Skin of body (tissue), 2 donors: ENCODE measurements around the gene IPCEF1. TPM values are rescaled to one million over a fixed set of nuclear protein-coding genes. Genes with fewer than 3 reads are reported as not detected.
"Not testable (repeated sequence)": the region's sequence is repeated elsewhere in the genome, so short reads cannot be mapped to it uniquely, and the experiment has no call there.

Experiments used
- DNase-seq: peaks from one replicate; lab custom pipeline; 2025; lab: John Stamatoyannopoulos, UW
- total RNA-seq: library from RNA; depleted of rRNA; stranded (reverse); fragments of >200 nt; gene quantifications from one replicate; pipeline ENCODE4 v1.2.3, GENCODE V29; 2014

IPCEF1 gene
- total RNA-seq, 1 donor from 2014 or later: 2.5 TPM

DNA sequence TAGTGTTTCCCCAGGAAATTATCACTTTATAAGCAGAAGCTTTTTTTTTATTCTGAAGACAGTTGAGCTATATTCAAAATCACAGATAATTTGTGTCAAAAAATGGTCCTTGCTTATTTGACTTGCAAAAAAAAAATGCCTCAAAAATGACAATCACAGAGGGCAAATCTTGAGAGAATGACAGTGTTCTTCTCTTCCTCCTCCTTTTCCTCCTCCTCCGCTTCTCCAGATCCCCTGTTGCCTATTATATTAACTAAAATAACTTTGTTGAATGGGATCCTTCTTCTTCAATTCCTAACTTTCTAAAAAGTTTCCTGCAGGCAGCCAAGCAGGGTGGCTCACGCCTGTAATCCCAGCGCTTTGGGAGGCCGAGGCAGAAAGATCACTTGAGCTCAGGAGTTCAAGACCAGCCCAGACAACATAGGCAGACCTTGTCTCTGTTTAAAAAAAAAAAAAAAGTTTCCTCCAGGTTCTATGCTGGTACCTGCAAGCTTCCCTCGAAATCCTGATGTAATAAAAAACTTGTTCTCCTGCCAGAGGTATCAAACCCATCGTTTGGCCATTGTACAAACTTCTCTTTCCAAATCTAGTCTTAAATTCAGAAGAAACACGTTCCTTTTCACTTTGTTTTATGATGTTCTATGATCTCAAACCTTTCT, 128.6 kb downstream of the IPCEF1 start:
- DNase-seq: no peak

DNA sequence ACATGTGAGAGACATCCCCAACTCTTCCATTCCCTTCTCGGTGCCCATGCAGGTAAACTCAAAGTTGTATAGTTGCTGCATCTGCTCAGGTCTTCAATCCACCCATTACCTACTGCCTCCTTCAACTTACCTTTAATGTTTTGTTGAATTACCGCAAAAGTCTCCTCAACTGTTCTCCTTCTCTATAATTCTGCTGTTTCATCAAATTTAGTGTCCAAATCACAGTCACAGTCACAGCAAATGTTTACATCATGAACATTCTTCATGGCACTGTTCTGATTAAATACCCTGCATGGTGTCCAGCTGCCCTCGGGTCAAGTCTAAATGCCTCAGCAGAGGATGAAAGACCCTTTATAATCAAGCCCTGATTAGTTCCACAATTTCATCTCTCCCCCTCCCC, 130.1 kb downstream of the IPCEF1 start:
- no peak for DNase-seq

DNA sequence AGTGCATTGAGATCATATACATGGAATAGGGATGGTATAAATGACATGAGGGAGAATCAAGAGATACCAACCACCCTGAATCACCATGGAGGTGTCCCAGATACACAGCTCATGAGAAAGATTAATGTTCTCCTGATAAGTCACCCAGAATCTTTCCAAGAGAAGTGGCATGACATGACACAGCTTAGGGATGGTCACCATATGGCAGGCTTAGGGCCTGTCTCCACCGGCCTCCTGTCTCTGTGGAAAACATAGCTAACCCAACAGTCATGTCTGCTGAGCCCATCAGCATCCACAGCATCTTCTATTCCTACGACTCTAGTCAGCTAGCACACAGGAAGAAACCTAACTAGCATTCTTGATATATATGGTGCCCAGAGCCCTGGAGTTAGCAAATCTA, 133.3 kb downstream of the IPCEF1 start:
- no peak for DNase-seq

DNA sequence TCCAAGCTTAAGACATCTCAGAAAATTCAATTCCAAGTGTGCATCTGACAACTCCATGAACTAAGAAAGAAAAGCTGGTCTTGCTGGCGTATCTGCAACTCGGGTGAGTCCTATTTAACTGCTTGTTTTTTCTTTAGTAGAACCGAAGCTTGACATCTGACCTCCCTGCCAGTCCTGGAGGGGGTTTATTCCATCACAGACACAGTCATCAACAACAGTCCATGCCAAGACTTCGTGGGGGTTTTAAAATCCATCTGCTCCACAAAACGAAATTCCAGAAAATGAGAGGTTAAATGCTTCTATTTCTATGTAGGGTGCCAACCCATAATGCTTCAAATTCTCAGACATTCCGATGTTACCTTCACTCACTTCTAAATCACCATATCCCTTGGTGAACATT, 133.9 kb downstream of the IPCEF1 start:
- DNase-seq: no peak

DNA sequence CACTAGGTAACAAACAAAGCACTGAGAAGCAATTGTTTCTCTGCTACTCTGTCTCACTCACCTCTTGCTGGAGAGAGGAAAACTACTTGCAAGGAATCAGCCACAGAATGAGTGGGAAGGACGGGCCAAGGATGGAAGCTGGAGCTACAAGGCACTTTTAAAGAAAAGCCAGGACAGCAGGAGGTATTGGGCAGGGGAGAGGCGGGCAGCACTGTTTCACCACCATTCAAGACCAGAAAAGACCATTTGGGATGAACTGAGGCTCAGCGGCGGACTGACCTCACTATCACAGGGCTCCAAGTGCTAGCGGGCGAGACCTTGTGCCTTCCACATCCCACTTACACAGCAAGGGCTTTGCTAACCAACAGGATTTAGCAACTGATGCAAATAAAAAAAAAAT, 137.4 kb downstream of the IPCEF1 start:
- no peak for DNase-seq

DNA sequence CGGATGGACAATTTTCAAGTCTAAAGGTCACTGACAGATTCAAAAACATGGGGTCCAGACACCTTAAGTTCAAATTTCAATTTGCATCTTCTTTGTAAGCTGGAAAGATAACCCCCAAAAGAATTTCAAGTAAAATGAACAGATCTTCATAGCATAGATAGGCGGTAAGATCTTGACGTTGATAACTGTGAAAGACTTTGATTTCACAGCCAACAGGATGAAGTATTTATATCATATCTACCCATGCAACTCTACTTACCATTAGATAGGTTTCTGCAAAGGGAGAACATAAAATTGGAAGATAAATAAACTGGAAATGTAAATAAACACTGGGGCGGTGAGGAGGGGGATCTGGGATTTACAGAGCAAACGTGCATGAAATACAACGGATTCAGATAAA, 137.8 kb downstream of the IPCEF1 start:
- DNase-seq: no peak

DNA sequence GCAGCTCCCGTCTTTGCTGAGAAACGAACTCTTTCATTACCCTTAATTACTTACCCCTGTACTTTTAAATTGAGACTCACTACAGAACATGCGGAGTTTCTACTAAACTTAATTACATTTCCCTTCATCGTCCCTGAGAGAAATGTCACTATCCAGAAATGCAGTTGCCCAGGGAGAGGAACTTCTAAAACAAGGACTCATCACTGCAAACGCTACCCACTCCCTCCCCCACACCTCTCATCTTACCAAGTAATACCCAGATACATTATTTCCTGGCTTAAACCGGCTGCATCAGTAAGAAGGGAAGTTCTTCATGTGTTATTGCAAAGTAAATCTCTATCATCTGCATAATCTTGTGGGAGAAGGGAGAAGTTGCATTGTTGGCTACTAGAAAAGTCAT, 138.3 kb downstream of the IPCEF1 start:
- DNase-seq: no peak

DNA sequence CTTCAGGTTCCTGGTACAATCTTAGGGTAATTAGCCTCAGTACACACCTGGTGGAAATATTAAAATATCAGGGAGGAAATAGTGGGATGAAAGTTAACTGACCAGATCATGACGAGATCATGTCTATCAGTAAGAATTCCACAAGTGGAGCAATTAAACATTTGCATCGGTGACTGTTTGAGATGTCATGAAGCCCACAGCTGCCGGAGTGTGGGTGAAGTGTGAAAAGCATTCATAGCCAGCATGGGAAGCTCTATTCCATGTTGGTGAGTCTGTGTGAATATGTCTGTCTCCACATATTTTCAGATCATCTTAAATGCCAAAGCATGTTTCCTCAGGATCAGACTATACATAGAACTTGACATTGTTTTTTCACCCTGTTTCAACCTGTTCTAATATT, 142.8 kb downstream of the IPCEF1 start:
- no peak for DNase-seq

DNA sequence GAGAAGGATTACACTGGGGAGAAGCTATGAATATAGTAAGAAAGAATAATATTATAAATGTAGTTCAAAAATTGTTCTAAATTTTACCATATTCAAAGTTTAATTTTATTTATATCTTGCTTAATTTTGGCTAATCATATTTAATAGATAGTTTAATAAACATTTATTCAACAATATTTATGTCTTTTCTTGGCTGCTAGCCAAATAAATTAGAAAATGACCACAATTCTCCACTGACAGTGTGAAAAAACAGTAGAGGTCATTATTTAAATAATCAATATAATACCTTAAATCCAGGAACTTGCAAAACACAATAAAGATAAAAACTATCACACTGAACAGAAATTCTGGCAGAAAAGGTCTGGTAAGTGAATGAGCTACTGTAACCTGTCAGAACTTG, 145.9 kb downstream of the IPCEF1 start:
- DNase-seq: no peak

DNA sequence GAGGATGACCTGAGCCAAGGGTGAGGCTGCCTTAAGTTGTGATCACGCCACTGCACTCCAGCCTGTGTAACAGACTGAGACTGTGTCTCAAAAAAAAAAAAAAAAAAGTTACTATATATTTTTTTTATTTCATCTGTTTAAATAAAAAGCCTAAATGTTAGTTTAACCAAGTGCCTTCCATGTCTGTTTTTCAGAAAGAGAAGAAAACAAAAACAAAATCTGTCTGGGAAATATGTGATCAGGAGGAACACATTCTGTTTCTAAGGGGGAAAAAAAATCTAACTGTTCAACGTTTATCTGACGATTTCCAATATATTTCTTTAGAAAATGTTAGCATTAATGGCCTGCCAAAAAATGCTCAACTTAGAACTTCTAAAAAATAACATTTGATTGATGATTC, 147.0 kb downstream of the IPCEF1 start:
- no peak for DNase-seq

DNA sequence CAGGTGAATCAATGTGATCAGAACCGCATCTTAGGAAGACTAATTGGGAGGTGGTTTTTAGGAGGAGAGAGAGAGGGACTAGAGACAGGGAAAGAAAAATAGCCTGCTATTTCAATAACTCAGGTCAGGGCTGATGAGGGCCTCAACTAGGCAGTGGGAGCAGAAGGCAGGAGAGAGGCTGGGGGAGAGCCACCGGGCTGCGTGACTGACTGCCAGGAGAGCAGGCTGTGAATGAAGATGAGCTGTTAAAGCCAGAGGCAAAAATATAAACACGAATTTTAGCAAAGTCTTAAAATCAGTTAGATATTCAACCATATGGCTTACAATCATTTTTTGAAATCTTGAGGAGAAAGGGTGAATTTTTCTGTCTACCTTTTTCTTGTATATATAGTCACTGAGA, 149.6 kb downstream of the IPCEF1 start:
- DNase-seq: no peak

DNA sequence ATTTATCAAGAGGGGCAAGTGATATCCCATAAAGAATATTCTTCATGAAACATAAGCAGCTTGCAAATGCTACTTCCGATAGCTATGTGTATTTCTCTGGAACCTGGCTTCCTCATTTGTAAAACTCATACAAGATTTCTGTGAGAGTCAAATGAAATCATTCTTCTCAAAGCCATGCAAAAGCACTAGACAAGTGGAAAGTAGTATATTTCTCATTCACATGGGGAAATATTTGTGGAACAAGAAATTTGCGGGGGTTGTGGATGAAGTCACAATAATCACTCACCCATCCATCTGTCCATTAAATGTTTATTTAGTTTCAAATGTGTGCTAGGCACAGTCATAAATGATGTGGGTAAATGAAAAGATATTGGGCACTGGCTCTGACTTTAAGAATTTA, 150.5 kb downstream of the IPCEF1 start:
- no peak for DNase-seq

DNA sequence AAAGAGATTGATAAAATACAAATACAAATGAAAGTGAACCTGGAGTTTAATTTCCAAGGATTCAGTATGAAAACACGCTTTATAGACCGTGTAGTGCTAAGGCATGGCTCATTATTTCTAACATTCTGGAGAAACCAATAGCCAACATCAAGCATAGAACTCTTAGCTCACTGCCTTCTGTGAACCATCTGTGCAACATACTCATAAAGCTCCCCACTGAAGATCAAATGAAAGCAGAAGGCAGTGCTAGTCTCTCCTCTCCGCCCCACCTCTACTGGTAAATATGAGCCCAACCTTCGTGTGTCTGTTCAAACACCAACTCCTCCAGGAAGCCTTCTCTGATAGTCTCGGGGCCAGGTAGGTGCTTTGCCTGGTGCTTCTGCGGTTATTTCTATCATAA, 153.6 kb downstream of the IPCEF1 start:
- no peak for DNase-seq

DNA sequence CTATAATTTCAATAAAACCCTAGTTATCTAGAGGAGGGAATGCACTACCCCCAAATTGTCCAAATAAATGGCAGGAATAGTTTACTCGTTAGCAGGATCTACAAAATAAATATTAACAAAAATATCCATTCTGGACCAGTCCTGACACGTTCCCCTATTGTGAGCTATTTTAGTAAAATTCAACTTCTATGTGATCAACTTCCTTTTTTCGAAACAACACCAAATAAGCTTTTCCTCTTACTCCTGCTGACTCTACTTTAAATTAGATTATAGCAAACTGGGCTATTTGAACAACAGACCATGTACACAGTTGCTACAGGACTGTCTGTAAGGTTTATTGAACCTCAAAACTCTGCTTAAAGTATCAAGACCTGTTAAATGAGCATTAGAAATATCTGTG, 154.3 kb downstream of the IPCEF1 start:
- no peak for DNase-seq

DNA sequence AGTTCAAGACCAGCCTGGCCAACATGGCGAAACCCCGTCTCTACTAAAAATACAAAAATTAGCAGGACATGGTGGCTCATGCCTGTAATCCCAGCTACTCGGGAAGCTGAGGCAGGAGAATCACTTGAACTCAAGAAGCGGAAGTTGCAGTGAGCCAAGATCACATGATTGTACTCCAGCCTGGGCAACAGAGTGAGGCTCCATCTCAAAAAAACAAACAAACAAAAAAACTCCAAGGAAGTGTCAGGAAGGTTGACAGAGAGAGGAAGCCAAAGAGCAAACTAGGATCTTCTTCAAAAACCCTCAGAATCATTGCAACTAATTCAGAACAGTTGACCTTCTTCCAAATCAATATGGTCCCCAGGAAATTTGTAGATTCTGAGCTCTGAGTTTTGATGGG, 154.9 kb downstream of the IPCEF1 start:
- not testable (repeated sequence) for DNase-seq

DNA sequence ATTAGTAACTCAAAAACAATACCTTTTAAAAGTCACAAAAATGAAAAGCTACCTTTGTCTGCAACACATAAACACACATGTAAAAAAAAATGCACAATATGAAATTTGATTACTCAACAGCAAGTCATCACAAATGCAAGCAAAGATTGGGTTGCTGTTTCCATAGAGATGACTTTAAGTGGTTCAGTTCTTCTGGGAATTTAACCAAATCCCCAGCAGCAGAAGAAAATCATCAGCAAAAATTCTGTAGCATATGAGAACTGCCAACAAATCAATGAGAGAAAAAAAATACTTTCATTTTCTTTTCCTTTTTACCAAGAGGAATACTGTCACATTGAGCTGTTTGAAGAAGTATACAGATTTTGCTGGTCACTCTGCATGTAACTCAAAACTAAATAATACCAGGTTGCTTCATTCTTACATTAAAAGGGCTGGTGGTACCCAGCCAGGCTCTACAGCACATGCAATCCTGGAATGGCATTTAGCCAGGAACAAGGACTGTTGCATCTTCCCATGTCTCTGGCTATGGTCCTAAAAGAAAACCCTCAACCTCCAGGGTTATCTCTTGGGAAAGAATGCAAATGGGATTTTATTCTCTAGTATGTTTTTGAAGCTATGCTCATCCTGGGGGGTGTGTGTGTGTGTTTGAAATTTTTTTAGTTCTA, 159.3 kb downstream of the IPCEF1 start:
- DNase-seq: peak; percentile 33

DNA sequence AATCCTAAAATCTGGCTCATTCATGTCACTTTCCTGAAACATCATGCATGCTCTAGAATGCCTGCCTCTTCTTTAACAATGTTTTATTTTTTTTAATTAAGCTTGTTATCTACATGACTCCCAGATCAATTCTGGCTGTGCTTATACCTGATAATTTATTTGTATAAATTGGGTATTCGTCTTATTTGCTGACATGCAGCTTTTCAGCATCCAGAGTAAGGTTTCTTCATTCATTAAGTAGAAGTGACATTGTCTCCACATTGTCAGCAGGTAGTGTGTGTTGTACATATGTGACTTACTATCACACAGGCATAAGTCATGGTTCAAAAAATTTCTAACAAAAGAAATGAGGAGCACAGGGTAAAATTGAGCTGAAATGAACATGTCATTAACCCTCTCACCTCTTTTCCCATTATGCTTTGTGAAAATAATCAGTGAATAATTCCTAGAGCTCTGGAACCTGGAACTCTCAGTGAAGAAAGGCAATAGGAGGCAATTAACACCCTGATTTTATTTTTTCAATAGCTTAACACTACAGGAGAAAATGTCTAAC, 160.2 kb downstream of the IPCEF1 start:
- no peak for DNase-seq

DNA sequence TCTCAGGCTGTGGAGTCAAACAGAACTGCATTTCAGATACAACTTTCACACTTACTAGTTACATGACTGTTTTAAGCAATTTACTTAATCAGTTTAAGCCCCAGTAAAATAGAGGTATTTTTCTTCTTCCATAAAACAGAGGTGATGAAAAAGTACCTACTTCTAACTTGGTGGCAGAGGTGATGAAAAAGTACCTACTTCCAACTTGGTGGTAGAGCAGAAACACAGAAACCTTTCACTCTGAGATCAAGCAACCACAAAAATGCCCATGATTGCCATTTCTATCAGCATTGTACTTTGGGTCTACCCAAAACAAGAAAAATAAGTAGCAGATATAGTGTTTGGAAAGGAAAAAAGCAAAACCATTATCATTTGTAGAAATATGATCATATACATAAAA, 168.9 kb downstream of the IPCEF1 start:
- DNase-seq: no peak

DNA sequence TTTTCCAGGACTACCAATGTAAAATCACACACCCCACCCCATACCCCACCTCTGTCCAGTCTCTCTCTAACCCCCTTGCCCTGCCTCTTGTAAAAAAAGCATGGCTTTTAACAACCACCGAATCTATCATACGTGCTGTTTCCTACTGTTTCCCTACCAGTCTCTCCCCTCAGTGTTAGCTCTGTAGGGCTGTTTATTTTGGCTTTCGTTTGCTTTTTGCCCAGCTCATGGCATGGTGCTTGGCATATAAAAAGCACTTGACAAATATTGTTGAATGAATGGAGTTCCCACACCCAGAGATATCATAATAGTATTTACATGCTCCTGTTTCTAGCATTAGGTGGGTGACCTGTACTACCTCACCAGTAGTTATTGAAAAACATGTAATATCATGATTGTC, 169.4 kb downstream of the IPCEF1 start:
- no peak for DNase-seq

DNA sequence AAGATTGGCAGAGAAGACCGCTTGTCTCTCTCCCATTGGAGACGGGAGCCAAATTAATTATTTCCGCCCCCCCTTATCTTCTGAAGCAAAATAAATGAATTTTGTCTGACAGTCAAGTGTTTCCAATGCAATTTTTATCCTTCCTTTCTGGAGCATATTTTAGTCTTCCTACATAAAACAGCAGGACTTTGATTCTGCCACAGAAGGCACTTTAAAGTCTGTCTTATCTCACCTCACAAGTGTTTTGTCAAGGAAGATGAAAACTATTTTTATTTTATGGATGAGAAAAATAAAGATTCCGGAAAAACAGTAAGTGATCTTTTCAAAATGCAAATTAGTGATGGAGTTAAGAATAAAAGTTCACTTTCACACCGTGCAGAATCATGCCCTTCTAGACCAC, 177.2 kb downstream of the IPCEF1 start:
- DNase-seq: no peak

DNA sequence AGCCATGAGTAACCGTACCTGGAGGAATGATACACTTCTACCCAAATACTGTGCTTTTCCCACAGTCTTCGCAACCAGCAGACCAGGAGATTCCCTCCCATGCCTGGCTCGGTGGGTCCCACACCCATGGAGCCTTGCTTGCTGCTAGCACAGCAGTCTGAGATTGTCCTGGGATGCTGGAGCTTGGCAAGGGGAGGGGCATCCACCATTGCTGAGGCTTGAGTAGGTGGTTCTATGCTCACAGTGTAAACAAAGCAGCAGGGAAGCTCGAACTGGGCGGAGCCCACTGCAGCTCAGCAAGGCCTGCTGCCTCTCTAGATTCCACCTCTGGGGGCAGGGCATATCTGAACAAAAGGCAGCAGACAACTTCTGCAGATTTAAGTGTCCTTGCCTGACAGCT, 184.2 kb downstream of the IPCEF1 start:
- not testable (repeated sequence) for DNase-seq

DNA sequence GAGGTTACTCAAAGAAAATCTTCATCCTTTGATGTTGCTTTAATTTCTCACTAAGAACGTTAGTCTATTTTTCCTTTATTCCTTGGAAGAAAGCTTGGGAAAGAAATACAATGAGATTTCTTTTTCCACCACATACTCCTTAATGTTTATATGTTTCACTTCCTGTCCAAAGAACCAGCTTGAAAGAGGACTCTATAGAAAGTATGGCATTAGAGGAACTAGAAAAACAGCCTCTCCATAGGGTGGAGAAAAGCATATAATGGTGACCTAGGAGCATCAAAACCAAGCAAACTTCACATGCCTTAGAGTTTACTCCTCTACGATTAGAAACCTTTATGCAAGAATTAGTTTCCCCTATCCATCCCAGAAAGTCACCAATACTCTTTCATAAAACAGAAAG, 186.5 kb downstream of the IPCEF1 start:
- no peak for DNase-seq

DNA sequence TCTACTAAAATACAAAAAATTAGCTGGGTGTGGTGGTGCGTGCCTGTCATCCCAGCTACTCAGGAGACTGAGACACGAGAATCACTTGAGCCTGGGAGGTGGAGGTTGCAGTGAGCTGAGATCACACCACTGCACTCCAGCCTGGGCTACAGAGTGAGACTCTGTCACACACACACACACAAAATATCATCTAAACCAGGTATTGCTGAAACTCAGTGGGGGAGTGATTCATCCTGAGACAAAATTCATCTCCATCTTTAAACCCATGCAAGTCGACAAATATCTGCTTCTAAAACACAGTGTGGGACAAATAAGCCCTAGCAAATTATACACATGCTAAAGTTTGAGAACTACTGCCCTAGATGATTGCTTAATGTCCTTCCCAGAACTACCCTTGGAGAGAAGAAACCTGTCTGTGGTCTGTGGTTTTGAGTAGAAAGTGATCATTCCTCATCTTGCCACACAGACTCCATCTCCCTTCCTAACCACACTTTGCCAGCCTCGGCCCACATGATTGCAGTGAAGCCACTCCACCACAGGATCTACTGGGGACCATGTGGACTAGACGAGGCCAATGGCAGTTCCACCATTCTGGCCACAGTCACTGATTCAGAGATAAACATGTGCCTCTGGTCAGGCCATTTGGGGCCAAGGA, 187.3 kb downstream of the IPCEF1 start:
- no peak for DNase-seq
